OCI-LY1 (cell line): Measurements from ENCODE around the gene DHH.

Source experiments
- H2AFZ ChIP-seq: fragments of 200-600 bp; sonication (generic), shearing (Covaris generic); 2 replicates; pipeline ENCODE4 v1.6.0; 2014; ENCODE audit warnings: antibody characterized with exemption, mild to moderate bottlenecking, low read length
- H3F3A ChIP-seq: fragments of 200-600 bp; sonication (generic), shearing (Covaris generic); 2 replicates; pipeline ENCODE4 v1.6.0; 2014; ENCODE audit warnings: mild to moderate bottlenecking, antibody characterized with exemption, low read length, moderate library complexity; ENCODE audit not compliant: insufficient read depth
- H3K27ac ChIP-seq: fragments of 200-600 bp; sonication (generic); 2 replicates; pipeline ENCODE4 v1.5.1; 2014; ENCODE audit warnings: low read length, mixed run types, mild to moderate bottlenecking, low read depth; ENCODE audit not compliant: poor library complexity, severe bottlenecking
- H3K27me3 ChIP-seq: fragments of 200-600 bp; sonication (generic); 2 replicates; pipeline ENCODE4 v1.6.0; 2014; ENCODE audit warnings: antibody characterized with exemption, mild to moderate bottlenecking, low read length, moderate library complexity; ENCODE audit not compliant: insufficient read depth
- H3K36me3 ChIP-seq: fragments of 200-600 bp; sonication (generic); 2 replicates; pipeline ENCODE4 v1.6.1; 2014; ENCODE audit warnings: mild to moderate bottlenecking, antibody characterized with exemption, low read length, moderate library complexity, mixed read lengths; ENCODE audit not compliant: insufficient read depth
- H3K4me1 ChIP-seq: fragments of 200-600 bp; sonication (generic); 2 replicates; pipeline ENCODE4 v1.5.1; 2014; ENCODE audit warnings: mild to moderate bottlenecking, low read length, moderate library complexity; ENCODE audit not compliant: insufficient read depth, severe bottlenecking
- H3K4me2 ChIP-seq: fragments of 200-600 bp; sonication (generic), shearing (Covaris generic); 2 replicates; pipeline ENCODE4 v1.6.1; 2014; ENCODE audit warnings: low read length
- H3K4me3 ChIP-seq: fragments of 200-600 bp; sonication (generic); 2 replicates; pipeline ENCODE4 v1.5.1; 2014; ENCODE audit warnings: low read length, low read depth, mild to moderate bottlenecking, mixed read lengths; ENCODE audit not compliant: poor library complexity, severe bottlenecking
- H3K79me2 ChIP-seq: fragments of 200-600 bp; shearing (Covaris generic); 2 replicates; pipeline ENCODE4 v1.6.1; 2016; ENCODE audit warnings: mixed run types, low read length, mixed read lengths; ENCODE audit not compliant: insufficient read depth
- H3K9ac ChIP-seq: fragments of 200-600 bp; sonication (generic), shearing (Covaris generic); 2 replicates; pipeline ENCODE4 v1.6.1; 2014; ENCODE audit warnings: mild to moderate bottlenecking, low read length, mixed read lengths
- H3K9me2 ChIP-seq: fragments of 200-600 bp; sonication (generic), shearing (Covaris generic); 2 replicates; pipeline ENCODE4 v1.6.1; 2014; ENCODE audit warnings: low read depth, mild to moderate bottlenecking, low read length, mixed read lengths
- H3K9me3 ChIP-seq: fragments of 200-600 bp; shearing (Covaris generic); 2 replicates; pipeline ENCODE4 v1.6.1; 2014; ENCODE audit warnings: low read length, mixed read lengths
- H4K20me1 ChIP-seq: fragments of 200-600 bp; sonication (generic), shearing (Covaris generic); 2 replicates; pipeline ENCODE4 v1.6.0; 2016; ENCODE audit warnings: mild to moderate bottlenecking, low read length; ENCODE audit not compliant: insufficient read depth
- CTCF ChIP-seq: fragments of 200-600 bp; sonication (generic), shearing (Covaris generic); IDR thresholded peaks from 2 replicates; pipeline ENCODE4 v1.5.1; 2017; ENCODE audit warnings: mild to moderate bottlenecking, antibody characterized with exemption, low read length, moderate library complexity, mixed read lengths
- EZH2 ChIP-seq: fragments of 200-600 bp; sonication (generic), shearing (Covaris generic); IDR thresholded peaks from 2 replicates; pipeline ENCODE4 v1.8.0; 2017; ENCODE audit warnings: borderline replicate concordance, mixed run types, mild to moderate bottlenecking, antibody characterized with exemption, low read length, moderate library complexity, mixed read lengths

DHH gene

GRCh38 chr12:49050507-49051372 lies 43.9 kb downstream of the DHH start:
- Histone ChIP-seq H4K20me1 (no peaks in the 10 kb centered on the region), H3K27me3 (no peaks in the 10 kb centered on the region), H3K4me1 (peaks cover 3% of the 10 kb centered on the region), H3K4me3 (no peak overlapping the region), H2AFZ (no peak overlapping the region), H3K4me2 (no peak overlapping the region), H3K36me3 (peaks cover 99% of the 10 kb centered on the region), H3K9ac (no peak overlapping the region), H3K27ac (no peak overlapping the region), H3K9me3 (no peaks in the 10 kb centered on the region), H3K79me2 (peaks cover 10% of the 10 kb centered on the region), H3F3A (no peaks in the 10 kb centered on the region), H3K9me2 (no peaks in the 10 kb centered on the region)
- TF ChIP-seq CTCF (no peak), EZH2 (no peak)

GRCh38 chr12:49049566-49050224 lies 44.9 kb downstream of the DHH start:
- H3K4me3 ChIP-seq, result no peak overlapping the region
- H3K27ac ChIP-seq, result no peak overlapping the region
- H3K79me2 ChIP-seq, result no peaks in the 10 kb centered on the region; the same call in 1 of the 2 replicates
- H3K4me1 ChIP-seq, result no peaks in the 10 kb centered on the region
- H3K9me2 ChIP-seq, result no peaks in the 10 kb centered on the region
- no peak overlapping the region for H3K9ac ChIP-seq
- peaks cover 99% of the 10 kb centered on the region for H3K36me3 ChIP-seq
- TF ChIP-seq EZH2 (no peak), CTCF (no peak)
- H3K4me2 ChIP-seq, result no peak overlapping the region
- H3K9me3 ChIP-seq, result no peaks in the 10 kb centered on the region
- no peaks in the 10 kb centered on the region for H3K27me3 ChIP-seq
- no peaks in the 10 kb centered on the region for H4K20me1 ChIP-seq
- no peak overlapping the region for H2AFZ ChIP-seq
- H3F3A ChIP-seq, result no peaks in the 10 kb centered on the region

GRCh38 chr12:49048953-49049352 lies 45.6 kb downstream of the DHH start:
- no peaks in the 10 kb centered on the region for H3K4me1 ChIP-seq
- no peak overlapping the region for H2AFZ ChIP-seq
- no peak overlapping the region for H3K4me2 ChIP-seq
- TF ChIP-seq CTCF (no peak), EZH2 (no peak)
- H3K27ac ChIP-seq, result no peak overlapping the region
- H3K27me3 ChIP-seq, result no peaks in the 10 kb centered on the region
- no peaks in the 10 kb centered on the region for H3K79me2 ChIP-seq
- H3K9me3 ChIP-seq, result no peaks in the 10 kb centered on the region
- H3F3A ChIP-seq, result no peaks in the 10 kb centered on the region
- no peak overlapping the region for H3K9ac ChIP-seq
- H3K4me3 ChIP-seq, result no peak overlapping the region
- H3K9me2 ChIP-seq, result no peaks in the 10 kb centered on the region
- H4K20me1 ChIP-seq, result no peaks in the 10 kb centered on the region
- peaks cover 99% of the 10 kb centered on the region for H3K36me3 ChIP-seq
